HCT116 (cell line): ENCODE results near the gene MTG2. TPM values are rescaled to one million over a fixed set of nuclear protein-coding genes. Genes with fewer than 3 reads are reported as not detected.

Experiments used
- ATAC-seq: fragments of 200-7000 bp; cut with Tn5 transposase; 2 replicates; pipeline ENCODE4 v1.9.1; 2020; ENCODE audit warnings: mild to moderate bottlenecking, moderate library complexity
- BruUV-seq: library from RNA; stranded (reverse); fragments of 400-500 nt; replicated peaks from 2 replicates; lab custom pipeline; 2021; lab: Mats Ljungman, UMichigan
- CTCF ChIA-PET: fragments of 300-600 bp; sonication (Branson Sonifier 250); formaldehyde crosslinking; loops from one replicate; lab custom pipeline; 2021; ENCODE audit warnings: antibody characterized with exemption; lab: Charles Lee
- POLR2A ChIA-PET: fragments of 300-600, 350-600 bp; sonication (Branson Sonifier 250); formaldehyde crosslinking; loops from one replicate; lab custom pipeline; 2021; ENCODE audit warnings: antibody characterized with exemption; lab: Charles Lee
- RAD21 ChIA-PET, 2 experiments: fragments of 300-600 bp; sonication (Branson Sonifier 250); formaldehyde crosslinking; loops; one replicate each; lab custom pipeline; 2023; ENCODE audit warnings: low total read pairs in 2 of 2; ENCODE audit not compliant: uncharacterized antibody in 2 of 2, unreplicated experiment in 2 of 2, low non-redundant PET in 1 of 2; lab: Charles Lee
- DNase-seq: peaks from one replicate; pipeline ENCODE4 v3.0.0-alpha.2; 2010; ENCODE audit warnings: low read depth, low spot score
- H2AFZ ChIP-seq: fragments of 200-600 bp; shearing (Covaris generic), sonication (generic); 2 replicates; pipeline ENCODE4 v1.6.1; 2017; ENCODE audit warnings: low read depth, mixed run types, mixed read lengths, antibody characterized with exemption, low read length; ENCODE audit not compliant: poor library complexity, severe bottlenecking
- H3K27ac ChIP-seq: 2 replicates; pipeline ENCODE4 v1.5.1; 2012; ENCODE audit warnings: low read depth, low read length
- H3K27me3 ChIP-seq: fragments of 200-600 bp; sonication (generic); 2 replicates; pipeline ENCODE4 v1.6.1; 2016; ENCODE audit warnings: mixed run types, low read length, mixed read lengths; ENCODE audit not compliant: insufficient read depth
- H3K36me3 ChIP-seq, 2 experiments: fragments of 200-500 bp in 1 of 2; fragments of 200-600 bp in 1 of 2; sonication (Bioruptor generic) in 1 of 2; sonication (generic) in 1 of 2; 2 replicates each; pipeline versions ENCODE4 v1.5.1 to v1.6.1; 2014 to 2016; ENCODE audit warnings: low read length in 2 of 2, inconsistent platforms in 1 of 2, mixed read lengths in 1 of 2, mixed run types in 1 of 2; ENCODE audit not compliant: insufficient read depth in 2 of 2, control insufficient read depth in 1 of 2
- H3K4me1 ChIP-seq, 2 experiments: fragments of 200-600 bp in 1 of 2; sonication (generic) in 1 of 2; 2 replicates each; pipeline versions ENCODE4 v1.5.1 to v1.6.1; 2012 to 2017; ENCODE audit warnings: low read length in 2 of 2, inconsistent platforms in 1 of 2, mild to moderate bottlenecking in 1 of 2, mixed read lengths in 1 of 2, mixed run types in 1 of 2, moderate library complexity in 1 of 2; ENCODE audit not compliant: insufficient read depth in 2 of 2, control insufficient read depth in 1 of 2
- H3K4me2 ChIP-seq: fragments of 200-600 bp; sonication (generic); 2 replicates; pipeline ENCODE4 v1.6.1; 2017; ENCODE audit warnings: mixed run types, low read length, mixed read lengths
- H3K4me3 ChIP-seq, 2 experiments: fragments of 200-600 bp in 1 of 2; sonication (generic) in 1 of 2; replicated peaks in 1 of 2; 2 replicates each; pipeline ENCODE4 v1.5.1; 2011 to 2016; ENCODE audit warnings: low read length in 2 of 2, control low read depth in 1 of 2, low read depth in 1 of 2, mild to moderate bottlenecking in 1 of 2, mixed read lengths in 1 of 2, mixed run types in 1 of 2
- H3K79me2 ChIP-seq: fragments of 200-600 bp; sonication (generic); 2 replicates; pipeline ENCODE4 v1.6.1; 2017; ENCODE audit warnings: mild to moderate bottlenecking, mixed run types, low read length, moderate library complexity, mixed read lengths; ENCODE audit not compliant: insufficient read depth
- H3K9ac ChIP-seq: fragments of 200-600 bp; sonication (generic); 2 replicates; pipeline ENCODE4 v1.6.1; 2016; ENCODE audit warnings: low read length, mixed read lengths
- H3K9me2 ChIP-seq: fragments of 200-600 bp; sonication (generic), shearing (Covaris generic); 2 replicates; pipeline ENCODE4 v1.6.1; 2017; ENCODE audit warnings: mixed run types, mild to moderate bottlenecking, moderate library complexity; ENCODE audit not compliant: insufficient read depth
- H3K9me3 ChIP-seq, 2 experiments: fragments of 200-500 bp in 1 of 2; fragments of 200-600 bp in 1 of 2; sonication (Bioruptor generic) in 1 of 2; sonication (generic) in 1 of 2; 2 replicates each; pipeline ENCODE4 v1.6.1; 2014 to 2017; ENCODE audit warnings: low read length in 2 of 2, mixed read lengths in 2 of 2, inconsistent platforms in 1 of 2, low read depth in 1 of 2, mild to moderate bottlenecking in 1 of 2, mixed run types in 1 of 2, moderate library complexity in 1 of 2; ENCODE audit not compliant: control insufficient read depth in 1 of 2, insufficient read depth in 1 of 2
- H4K20me1 ChIP-seq: fragments of 200-600 bp; sonication (generic), shearing (Covaris generic); 2 replicates; pipeline ENCODE4 v1.6.1; 2017; ENCODE audit warnings: mixed run types, mild to moderate bottlenecking, moderate library complexity; ENCODE audit not compliant: insufficient read depth
- ATF3 ChIP-seq: IDR thresholded peaks from 2 replicates; pipeline ENCODE4 v1.6.1; 2012
- CBX3 ChIP-seq: IDR thresholded peaks from 2 replicates; pipeline ENCODE4 v1.6.1; 2012; ENCODE audit warnings: low read depth
- CEBPB ChIP-seq: IDR thresholded peaks from 2 replicates; pipeline ENCODE4 v1.6.1; 2012; ENCODE audit warnings: low read depth
- ELF1 ChIP-seq: IDR thresholded peaks from 2 replicates; pipeline ENCODE4 v1.6.1; 2012; ENCODE audit warnings: low read depth, borderline replicate concordance
- EZH2 ChIP-seq: fragments of 200-600 bp; sonication (generic); IDR thresholded peaks from 2 replicates; pipeline ENCODE4 v1.6.1; 2017; ENCODE audit warnings: antibody characterized with exemption, mixed run types
- EZH2phosphoT487 ChIP-seq: fragments of 200-600 bp; IDR thresholded peaks from 2 replicates; pipeline ENCODE4 v1.6.1; 2018; ENCODE audit warnings: antibody characterized with exemption, borderline replicate concordance
- FOSL1 ChIP-seq: IDR thresholded peaks from 2 replicates; pipeline ENCODE4 v1.6.1; 2012; ENCODE audit warnings: low read depth
- JUND ChIP-seq: IDR thresholded peaks from 2 replicates; pipeline ENCODE4 v1.6.1; 2012
- POLR2A ChIP-seq: IDR thresholded peaks from 2 replicates; pipeline ENCODE4 v1.7.0; 2011; ENCODE audit warnings: borderline replicate concordance; ENCODE audit not compliant: insufficient read depth, insufficient read length; ENCODE audit errors: extremely low read depth
- POLR2AphosphoS5 ChIP-seq: IDR thresholded peaks from 2 replicates; pipeline ENCODE4 v1.6.1; 2011; ENCODE audit warnings: mild to moderate bottlenecking, low read depth, low read length, moderate library complexity
- RAD21 ChIP-seq: IDR thresholded peaks from 2 replicates; pipeline ENCODE4 v1.6.1; 2012; ENCODE audit warnings: low read depth, mild to moderate bottlenecking
- SIN3A ChIP-seq: IDR thresholded peaks from 2 replicates; pipeline ENCODE4 v1.6.1; 2012; ENCODE audit warnings: low read depth
- SP1 ChIP-seq: IDR thresholded peaks from 2 replicates; pipeline ENCODE4 v1.6.1; 2012; ENCODE audit warnings: low read depth
- SRF ChIP-seq: IDR thresholded peaks from 2 replicates; pipeline ENCODE4 v1.6.1; 2012; ENCODE audit warnings: low read depth
- TCF7L2 ChIP-seq: IDR thresholded peaks from 2 replicates; pipeline ENCODE4 v1.7.0; 2011; ENCODE audit warnings: borderline replicate concordance, inconsistent platforms; ENCODE audit not compliant: insufficient read depth, insufficient read length; ENCODE audit errors: extremely low read depth
- YY1 ChIP-seq: IDR thresholded peaks from 2 replicates; pipeline ENCODE4 v1.6.1; 2011; ENCODE audit warnings: low read length, low read depth, moderate library complexity, mild to moderate bottlenecking; ENCODE audit not compliant: insufficient replicate concordance; ENCODE audit errors: extremely low read depth
- ZFX ChIP-seq: fragments of 450-650 bp; IDR thresholded peaks from 2 replicates; pipeline ENCODE4 v1.6.1; 2017
- ZNF274 ChIP-seq: fragments of 200-500 bp; sonication (Bioruptor generic); IDR thresholded peaks from 2 replicates; pipeline ENCODE4 v1.6.1; 2014; ENCODE audit warnings: mild to moderate bottlenecking, low read depth, low read length, inconsistent platforms
- intact Hi-C: fragments of 100-400 bp; cut with micrococcal nuclease; formaldehyde crosslinking; loops from 2 replicates; pipeline ENCODE4 v1.10.0; 2022
- total RNA-seq: library from RNA; stranded (reverse); gene quantifications from one replicate; pipeline ENCODE4 v1.2.1, GENCODE V29; 2021; ENCODE audit not compliant: unreplicated experiment
- TF ChIP-seq, protein P1 (sequence below), 3 experiments: fragments of 200-600 bp in 1 of 3; sonication (generic) in 1 of 3; IDR thresholded peaks in 2 of 3; conservative IDR thresholded peaks in 1 of 3; 2 replicates each; pipeline ENCODE4 v1.5.1; 2012 to 2017; ENCODE audit warnings: low read depth in 2 of 3, low read length in 2 of 3, antibody characterized with exemption in 1 of 3, borderline replicate concordance in 1 of 3, control low read depth in 1 of 3, mild to moderate bottlenecking in 1 of 3, mixed read lengths in 1 of 3, mixed run types in 1 of 3, moderate library complexity in 1 of 3; ENCODE audit not compliant: insufficient read depth in 1 of 3
- TF ChIP-seq, protein P2 (sequence below): IDR thresholded peaks from 2 replicates; pipeline ENCODE4 v1.6.1; 2012; ENCODE audit warnings: low read depth

Gene MTG2
- total RNA-seq, 1 experiment from 2014 or later = 43.3 TPM

DNA sequence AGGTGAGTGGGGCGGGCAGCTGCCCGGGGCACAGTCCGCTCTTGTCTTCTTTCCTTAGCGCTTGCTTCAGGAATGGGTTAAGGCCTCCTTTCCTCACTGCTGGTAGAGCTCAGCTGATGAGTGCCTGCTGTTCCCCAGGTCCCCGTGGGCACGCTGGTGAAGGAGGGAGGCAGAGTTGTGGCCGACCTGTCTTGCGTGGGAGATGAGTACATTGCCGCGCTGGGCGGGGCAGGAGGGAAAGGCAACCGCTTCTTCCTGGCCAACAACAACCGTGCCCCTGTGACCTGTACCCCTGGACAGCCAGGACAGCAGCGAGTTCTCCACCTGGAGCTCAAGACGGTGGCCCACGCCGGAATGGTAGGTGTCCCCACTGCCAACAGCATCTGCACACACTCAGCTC is 15.7 kb downstream of the MTG2 start:
- Histone ChIP-seq H3K27ac (no peak overlapping the region), H3K4me3 (no peak overlapping the region), H3K9me2 (no peaks in the 10 kb centered on the region), H3K27me3 (no peaks in the 10 kb centered on the region), H2AFZ (no peak overlapping the region), H3K9me3 (no peaks in the 10 kb centered on the region), H3K9ac (no peak overlapping the region), H3K79me2 (peaks cover 14% of the 10 kb centered on the region), H3K4me2 (no peak overlapping the region), H3K36me3 (peaks cover 29 to 33% of the 10 kb centered on the region in 2 experiments; a peak in 3 of 4 replicates), H4K20me1 (no peaks in the 10 kb centered on the region), H3K4me1 (no peaks in the 10 kb centered on the region)
- RAD21 ChIA-PET = no interaction called here
- ATAC-seq (no peak), DNase-seq (no peak)
- TF ChIP-seq TCF7L2 (no peak), YY1 (no peak), CEBPB (no peak), ZFX (no peak), ZNF274 (no peak), ATF3 (no peak), SP1 (no peak), CBX3 (no peak), SIN3A (no peak), POLR2AphosphoS5 (no peak), JUND (no peak), EZH2 (no peak), SRF (no peak), POLR2A (no peak), RAD21 (no peak), EZH2phosphoT487 (no peak), ELF1 (no peak), FOSL1 (no peak)
- TF ChIP-seq, protein P1, sequence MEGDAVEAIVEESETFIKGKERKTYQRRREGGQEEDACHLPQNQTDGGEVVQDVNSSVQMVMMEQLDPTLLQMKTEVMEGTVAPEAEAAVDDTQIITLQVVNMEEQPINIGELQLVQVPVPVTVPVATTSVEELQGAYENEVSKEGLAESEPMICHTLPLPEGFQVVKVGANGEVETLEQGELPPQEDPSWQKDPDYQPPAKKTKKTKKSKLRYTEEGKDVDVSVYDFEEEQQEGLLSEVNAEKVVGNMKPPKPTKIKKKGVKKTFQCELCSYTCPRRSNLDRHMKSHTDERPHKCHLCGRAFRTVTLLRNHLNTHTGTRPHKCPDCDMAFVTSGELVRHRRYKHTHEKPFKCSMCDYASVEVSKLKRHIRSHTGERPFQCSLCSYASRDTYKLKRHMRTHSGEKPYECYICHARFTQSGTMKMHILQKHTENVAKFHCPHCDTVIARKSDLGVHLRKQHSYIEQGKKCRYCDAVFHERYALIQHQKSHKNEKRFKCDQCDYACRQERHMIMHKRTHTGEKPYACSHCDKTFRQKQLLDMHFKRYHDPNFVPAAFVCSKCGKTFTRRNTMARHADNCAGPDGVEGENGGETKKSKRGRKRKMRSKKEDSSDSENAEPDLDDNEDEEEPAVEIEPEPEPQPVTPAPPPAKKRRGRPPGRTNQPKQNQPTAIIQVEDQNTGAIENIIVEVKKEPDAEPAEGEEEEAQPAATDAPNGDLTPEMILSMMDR (IDR thresholded peaks at IDR 0.05 in 2 of 3, conservative IDR thresholded peaks at IDR 0.05 in 1 of 3; ENCODE audit: borderline replicate concordance in 1 of 3, insufficient read depth in 1 of 3, low read depth in 2 of 3, low read length in 2 of 3) = no peak
- TF ChIP-seq, protein P2, sequence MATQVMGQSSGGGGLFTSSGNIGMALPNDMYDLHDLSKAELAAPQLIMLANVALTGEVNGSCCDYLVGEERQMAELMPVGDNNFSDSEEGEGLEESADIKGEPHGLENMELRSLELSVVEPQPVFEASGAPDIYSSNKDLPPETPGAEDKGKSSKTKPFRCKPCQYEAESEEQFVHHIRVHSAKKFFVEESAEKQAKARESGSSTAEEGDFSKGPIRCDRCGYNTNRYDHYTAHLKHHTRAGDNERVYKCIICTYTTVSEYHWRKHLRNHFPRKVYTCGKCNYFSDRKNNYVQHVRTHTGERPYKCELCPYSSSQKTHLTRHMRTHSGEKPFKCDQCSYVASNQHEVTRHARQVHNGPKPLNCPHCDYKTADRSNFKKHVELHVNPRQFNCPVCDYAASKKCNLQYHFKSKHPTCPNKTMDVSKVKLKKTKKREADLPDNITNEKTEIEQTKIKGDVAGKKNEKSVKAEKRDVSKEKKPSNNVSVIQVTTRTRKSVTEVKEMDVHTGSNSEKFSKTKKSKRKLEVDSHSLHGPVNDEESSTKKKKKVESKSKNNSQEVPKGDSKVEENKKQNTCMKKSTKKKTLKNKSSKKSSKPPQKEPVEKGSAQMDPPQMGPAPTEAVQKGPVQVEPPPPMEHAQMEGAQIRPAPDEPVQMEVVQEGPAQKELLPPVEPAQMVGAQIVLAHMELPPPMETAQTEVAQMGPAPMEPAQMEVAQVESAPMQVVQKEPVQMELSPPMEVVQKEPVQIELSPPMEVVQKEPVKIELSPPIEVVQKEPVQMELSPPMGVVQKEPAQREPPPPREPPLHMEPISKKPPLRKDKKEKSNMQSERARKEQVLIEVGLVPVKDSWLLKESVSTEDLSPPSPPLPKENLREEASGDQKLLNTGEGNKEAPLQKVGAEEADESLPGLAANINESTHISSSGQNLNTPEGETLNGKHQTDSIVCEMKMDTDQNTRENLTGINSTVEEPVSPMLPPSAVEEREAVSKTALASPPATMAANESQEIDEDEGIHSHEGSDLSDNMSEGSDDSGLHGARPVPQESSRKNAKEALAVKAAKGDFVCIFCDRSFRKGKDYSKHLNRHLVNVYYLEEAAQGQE = no peak
- intact Hi-C loops = no loop called here
- BruUV-seq = no TSS peak
- CTCF ChIA-PET = no interaction called here
- POLR2A ChIA-PET = interaction anchor here (0.6 kb wide), 1 partner anchor 307 kb away, joined by 6 read pairs; no protein-coding TSS in a partner anchor
